GM19468 (cell line): Measurements from ENCODE around the gene COL11A2.

Source experiments
- ATAC-seq: cut with Tn5 transposase; IDR thresholded peaks from one replicate; pipeline ENCODE4 v1.9.1; 2021; ENCODE audit warnings: mild to moderate bottlenecking, moderate library complexity, moderate number of reproducible peaks; ENCODE audit not compliant: unreplicated experiment; ENCODE audit errors: extremely low read depth

COL11A2 gene

GRCh38 chr6:33194431-33194979 lies 2.2 kb upstream of the COL11A2 start:
- ATAC-seq = no peak

DNA sequence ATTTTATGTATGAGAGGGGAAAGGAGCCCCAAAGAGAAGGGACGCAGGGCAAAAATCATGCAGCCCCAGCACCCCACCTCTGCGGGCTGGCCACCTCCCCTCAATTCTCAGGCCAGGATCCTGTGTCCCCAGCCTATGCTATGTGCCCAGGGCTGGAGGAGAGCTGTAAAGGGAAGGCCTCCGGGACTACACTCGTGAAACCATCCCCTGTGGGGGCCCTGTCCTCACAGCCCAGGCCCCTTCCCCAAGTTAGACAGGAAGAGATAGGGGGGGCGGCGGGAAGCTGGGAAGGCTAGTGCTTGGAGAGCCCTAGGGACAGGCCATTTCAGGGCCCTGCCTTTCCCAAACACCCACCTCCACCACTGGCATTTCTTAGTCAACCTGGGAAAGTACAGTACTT lies 1.4 kb upstream of the COL11A2 start:
- no peak for ATAC-seq

GRCh38 chr6:33192671-33193602 lies 670 bp upstream of the COL11A2 start:
- no peak for ATAC-seq

DNA sequence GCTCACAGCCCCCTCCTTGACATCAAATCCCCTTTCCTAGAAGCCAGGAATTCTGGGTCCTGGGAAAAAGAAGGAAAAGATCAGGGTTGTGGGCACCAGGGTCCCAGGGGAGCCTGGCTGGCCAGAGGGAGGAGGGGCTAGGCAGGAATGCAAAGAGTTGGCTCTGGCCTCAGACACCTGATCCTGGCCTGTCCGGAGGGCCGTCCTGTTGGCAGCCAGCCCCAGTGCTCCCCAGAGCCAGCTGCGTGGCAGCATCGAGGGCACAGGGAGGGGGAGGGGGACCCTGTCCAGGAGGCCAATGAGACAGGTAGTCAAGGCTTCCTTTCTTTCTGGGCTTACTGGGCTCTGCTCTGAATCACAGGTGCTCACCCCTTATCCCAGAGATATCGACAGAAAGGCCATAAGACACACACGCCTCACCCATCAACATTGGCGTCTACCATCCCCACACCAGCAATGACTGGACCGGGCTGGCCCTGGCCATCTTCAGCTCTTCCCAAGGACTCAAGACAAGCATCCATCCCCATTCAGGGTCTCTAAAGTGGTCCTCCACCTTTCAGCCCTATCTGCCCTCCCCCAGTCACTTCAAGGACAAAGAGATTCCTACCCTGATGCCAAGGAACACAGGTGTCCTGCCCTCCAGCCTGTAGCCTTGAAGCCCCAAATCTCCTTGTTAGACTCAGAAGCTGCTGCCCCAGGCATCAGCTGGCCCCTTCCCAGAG lies 723 bp downstream of the COL11A2 start:
- ATAC-seq = no peak

DNA sequence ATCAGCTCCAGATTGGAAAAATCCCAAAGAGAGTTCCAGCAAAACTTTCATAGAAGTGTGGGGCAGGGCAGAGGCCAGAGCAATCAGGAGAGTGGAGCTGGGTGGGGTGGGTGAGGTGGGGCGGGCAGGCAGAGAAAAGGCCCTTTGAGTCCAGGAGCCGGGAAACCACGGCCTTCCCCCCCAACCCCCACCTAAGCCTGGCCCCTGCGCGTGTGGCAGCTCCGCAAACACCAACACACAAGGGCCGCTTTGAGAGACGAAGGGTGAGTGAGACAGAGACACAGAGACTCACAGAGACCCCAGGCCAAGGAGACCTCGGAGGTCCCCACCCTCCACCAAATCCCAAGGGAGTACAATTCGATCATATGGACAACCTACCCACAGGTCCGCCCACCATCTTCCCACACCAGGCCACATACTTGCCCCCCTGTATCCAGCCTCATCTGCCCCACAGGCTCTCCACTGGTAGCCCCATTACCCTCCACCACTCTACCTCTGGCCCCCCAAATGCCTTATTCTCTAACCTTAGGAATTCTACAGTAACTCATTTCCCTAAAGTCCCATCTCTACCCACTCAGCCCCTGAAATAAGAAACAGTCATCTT lies 1.7 kb downstream of the COL11A2 start:
- ATAC-seq = no peak

- no peak for ATAC-seq
These were observed 2.4 kb downstream of the COL11A2 start for GRCh38 chr6:33189625-33190448.

DNA sequence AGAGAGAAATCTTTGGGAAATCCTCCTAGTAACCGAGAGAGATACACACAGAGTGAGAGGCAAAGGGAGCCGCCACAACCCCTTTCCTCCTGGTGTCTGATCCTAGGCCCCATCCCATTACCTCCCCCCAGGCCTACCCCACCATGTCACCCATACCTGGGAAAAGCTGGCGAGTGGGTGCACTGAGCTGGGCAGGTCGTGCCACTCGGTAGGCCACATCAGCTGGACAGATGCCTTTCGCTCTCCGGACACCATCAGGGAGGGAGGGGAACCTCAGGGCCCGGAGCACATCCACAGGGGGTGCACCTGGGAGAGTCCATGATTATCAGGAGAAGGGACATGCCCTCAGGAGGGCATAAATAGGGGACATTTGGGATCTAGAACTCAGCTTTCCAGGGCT lies 3.1 kb downstream of the COL11A2 start:
- no peak for ATAC-seq

- ATAC-seq = no peak
These were observed 4.5 kb downstream of the COL11A2 start for GRCh38 chr6:33187809-33188208.

DNA sequence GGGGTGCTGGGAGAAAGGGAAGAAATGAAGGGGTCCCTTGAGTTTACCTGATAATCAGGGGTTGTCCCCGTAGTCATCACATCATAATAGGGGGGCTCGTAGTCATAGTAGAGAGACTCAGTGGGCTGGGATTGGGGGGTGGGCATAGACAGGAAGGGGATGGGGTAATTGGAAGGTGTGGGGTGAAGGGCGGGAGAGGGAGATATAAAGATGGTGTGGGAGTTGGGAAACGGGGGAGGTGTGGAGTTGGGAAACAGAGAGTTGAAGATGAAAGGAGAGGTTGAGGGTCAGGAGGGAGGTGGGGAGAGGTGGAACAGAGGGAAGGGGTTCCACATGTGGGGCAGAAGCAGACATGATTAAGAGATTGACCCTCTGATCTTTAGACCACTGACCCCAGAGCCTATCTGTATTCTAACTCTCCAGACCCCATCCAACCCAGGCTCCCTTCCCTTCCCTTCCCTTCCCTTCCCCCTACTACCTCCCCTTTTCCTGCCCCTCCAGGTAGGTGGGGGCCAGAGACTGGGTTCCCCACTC lies 6.5 kb downstream of the COL11A2 start:
- ATAC-seq = no peak

DNA sequence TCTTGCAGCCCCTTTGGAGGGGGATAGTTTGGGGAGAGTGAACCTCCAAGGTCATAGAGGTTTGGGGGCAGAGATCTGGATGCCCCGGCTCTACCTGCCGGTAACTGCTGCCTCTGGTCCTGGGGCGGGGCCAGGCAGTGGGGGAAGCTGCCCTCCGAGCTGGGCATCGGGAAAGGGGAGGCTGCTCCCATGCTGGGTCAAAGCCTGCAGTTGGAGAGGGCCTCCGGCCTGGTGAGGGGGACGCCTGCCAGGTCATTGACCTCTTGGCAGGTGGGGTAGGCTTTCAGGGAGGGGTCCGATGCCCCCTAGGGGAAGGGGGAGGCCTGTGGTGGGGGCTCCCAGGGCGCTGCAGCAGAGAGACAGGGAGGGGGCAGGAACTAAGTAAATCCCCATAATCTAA lies 7.1 kb downstream of the COL11A2 start:
- no peak for ATAC-seq

GRCh38 chr6:33183071-33183683 lies 9.1 kb downstream of the COL11A2 start:
- ATAC-seq = no peak

GRCh38 chr6:33181141-33181540 lies 11.1 kb downstream of the COL11A2 start:
- ATAC-seq = no peak

DNA sequence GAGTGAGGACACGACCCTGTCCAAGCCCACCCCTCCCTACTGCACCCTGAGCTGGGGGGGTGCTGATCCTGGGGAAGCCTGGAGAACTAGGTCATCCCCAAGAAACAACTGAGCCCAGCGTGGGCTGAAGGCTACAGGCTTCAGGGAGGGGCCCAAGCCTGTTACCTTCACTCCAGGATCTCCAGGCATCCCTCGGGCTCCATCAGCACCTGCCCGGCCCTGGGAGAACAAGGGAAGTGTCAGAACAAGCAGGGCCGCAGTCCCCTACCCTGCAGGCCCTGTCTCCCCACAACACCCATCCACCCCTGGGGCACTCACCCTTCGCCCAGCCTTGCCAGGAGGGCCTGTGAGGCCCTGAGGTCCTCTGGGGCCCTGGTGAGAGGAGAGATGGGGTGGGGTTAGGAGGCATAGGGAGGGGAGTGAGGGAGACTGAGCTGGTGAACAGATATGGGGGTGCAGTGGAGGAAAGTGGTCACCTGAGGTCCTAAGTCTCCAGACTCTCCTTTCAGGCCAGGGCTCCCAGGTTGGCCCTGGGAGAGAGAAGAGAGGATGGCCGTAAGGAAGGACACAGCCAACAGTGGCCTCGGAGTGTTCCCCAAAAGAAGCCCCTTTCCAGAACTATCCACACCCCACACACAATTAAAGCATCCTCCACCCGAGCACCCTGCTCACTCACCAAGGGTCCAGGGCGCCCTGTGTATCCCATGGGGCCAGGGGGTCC lies 13.4 kb downstream of the COL11A2 start:
- ATAC-seq = no peak

DNA sequence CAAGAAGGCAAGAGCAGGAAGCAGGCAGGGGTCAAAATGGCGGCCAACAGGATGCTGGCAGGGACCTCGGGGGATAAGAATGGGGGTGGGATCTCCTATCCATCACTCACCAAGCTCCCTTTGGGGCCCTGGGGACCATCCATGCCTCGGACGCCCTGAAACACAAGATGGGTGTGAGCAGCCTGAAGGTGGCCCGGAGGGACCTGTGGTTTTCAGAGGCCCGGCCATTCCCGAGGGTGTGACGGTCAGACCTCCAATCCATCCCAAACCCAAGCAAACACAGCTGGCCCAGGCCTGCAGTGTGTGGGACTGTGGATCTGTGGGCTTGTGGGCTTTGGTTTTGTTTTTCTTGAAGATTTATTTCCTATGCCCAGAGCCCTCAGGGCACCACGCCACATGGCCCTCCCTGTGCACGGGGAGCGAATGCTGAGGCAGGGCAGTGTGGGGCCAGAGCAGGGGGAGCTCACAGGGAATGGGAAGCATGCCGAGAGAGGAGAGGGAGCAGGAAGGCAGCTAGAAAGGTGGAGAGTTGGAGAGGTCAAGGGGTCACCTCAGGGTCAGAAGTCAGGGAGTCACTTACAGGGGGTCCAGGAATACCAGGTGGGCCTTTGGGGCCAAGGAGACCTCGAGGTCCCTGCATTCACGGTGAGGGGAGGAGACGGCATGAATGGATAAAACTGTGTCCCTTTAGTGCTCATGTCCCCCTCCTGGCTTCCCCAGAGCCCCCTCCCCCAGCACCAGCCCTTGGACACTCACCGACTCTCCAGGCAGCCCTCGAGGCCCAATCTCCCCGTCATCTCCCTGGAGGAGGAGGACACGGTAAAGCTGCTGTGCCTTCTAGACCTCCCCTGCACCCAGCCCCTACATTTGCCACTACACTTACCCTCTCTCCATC lies 14.5 kb downstream of the COL11A2 start:
- no peak for ATAC-seq

- no peak for ATAC-seq
These were observed 15.4 kb downstream of the COL11A2 start for GRCh38 chr6:33176906-33177305.

- ATAC-seq = no peak
These were observed 16.7 kb downstream of the COL11A2 start for GRCh38 chr6:33175436-33176069.

- ATAC-seq = no peak
These were observed 17.5 kb downstream of the COL11A2 start for GRCh38 chr6:33174784-33175183.
